ENCODE measurements around the gene SIRPG. TPM values are rescaled to one million over a fixed set of nuclear protein-coding genes. Genes with fewer than 3 reads are reported as not detected.
"Not testable (repeated sequence)": the region's sequence is repeated elsewhere in the genome, so short reads cannot be mapped to it uniquely, and the experiment has no call there.

SIRPG gene
- not detected for total RNA-seq

- no peak for DNase-seq (ENCODE audit: low spot score)
- no peak for ATAC-seq
Observed at GRCh38 chr20:1657556-1658334, at the start of gene SIRPG. Gene SIRPG (minus strand): TSS chr20:1657779. CDS start chr20:1657714, 65 bp downstream.

- not testable (repeated sequence) for DNase-seq (ENCODE audit: low spot score); ATAC-seq
Observed at GRCh38 chr20:1706887-1707286, 49.3 kb upstream of the SIRPG start.

DNA sequence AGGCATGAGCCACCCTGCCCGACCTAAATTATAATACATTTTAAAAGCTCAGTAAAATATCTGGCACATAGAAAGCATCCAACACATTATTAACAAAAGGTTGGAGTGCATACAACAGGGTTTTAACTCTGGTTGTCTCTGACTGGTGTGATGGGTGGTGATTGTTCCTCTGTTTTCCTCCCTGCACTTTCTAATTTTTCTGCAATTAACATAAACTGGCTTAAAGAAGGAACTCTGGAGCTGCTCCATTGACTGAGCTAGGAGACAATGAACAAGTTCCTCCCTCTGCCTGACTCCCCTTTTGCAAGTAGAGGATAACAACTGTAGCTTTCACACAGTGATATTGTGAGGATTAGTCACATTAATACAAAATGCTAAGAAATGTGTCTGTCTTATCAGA, 48.5 kb upstream of the SIRPG start:
- ATAC-seq (no peak), DNase-seq (ENCODE audit: low spot score) (no peak)

- no peak for ATAC-seq
- DNase-seq (ENCODE audit: low spot score): no peak
Observed at GRCh38 chr20:1702855-1703254, 45.3 kb upstream of the SIRPG start.

- no peak for ATAC-seq
Observed at GRCh38 chr20:1702328-1702727, 44.7 kb upstream of the SIRPG start.

GRCh38 chr20:1700990-1701389, 43.4 kb upstream of the SIRPG start:
- no peak for DNase-seq (ENCODE audit: low spot score)
- no peak for ATAC-seq

More at GRCh38 chr20:1702328-1702727, 44.7 kb upstream of the SIRPG start:
- DNase-seq (ENCODE audit: low spot score): no peak

DNA sequence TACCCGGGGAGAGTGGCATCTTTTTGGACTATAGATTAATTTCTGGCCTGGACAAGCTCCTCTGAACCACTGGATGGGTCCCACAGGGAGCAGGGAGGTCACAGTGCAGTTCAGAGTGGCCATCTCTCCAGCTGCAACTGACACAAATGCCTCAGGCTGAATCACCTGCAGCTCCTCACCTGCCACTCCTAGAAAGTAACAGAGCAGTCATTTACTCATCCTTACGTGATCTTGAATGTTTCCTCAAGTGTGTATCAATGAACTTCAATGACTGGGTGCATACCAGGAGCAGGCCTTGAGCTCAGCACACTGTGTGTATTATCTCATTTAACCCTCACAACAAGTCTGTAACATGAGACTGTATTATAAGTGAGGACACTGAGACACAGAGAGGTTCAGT, 40.0 kb upstream of the SIRPG start:
- DNase-seq (ENCODE audit: low spot score) (no peak), ATAC-seq (no peak)

DNA sequence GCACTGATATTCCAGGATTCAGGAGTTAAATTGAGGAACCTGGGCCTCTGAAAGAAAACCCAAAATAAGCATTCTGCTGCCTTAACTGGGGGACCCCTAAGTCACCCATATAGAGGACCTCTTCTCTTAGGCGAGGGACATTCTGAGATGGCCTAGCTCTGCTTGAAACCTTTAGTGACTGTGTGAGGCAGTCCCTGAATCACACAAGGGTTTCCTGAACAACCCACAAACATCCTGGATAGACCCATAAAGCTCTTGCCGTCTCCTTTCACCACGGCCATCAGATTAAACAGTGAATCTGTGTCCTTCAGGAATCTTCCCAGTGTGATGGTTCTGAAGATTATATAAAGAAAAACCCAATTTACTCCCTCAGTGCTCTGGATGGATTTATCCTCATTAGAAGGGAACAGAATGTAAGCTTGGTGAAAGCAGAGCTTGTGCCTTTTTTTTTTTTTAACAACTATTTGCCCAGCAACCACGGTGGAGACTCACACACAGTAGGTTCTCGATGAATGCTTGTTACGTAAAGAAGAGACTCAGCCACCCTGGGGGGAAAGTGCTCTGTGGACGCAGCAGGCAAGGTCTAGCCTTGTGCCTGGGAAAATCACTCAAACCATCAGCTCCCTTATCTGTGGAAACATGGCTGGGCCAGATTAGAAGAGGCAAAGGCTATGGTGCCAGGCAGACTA, 39.1 kb upstream of the SIRPG start:
- ATAC-seq: no peak
- no peak for DNase-seq (ENCODE audit: low spot score)

DNA sequence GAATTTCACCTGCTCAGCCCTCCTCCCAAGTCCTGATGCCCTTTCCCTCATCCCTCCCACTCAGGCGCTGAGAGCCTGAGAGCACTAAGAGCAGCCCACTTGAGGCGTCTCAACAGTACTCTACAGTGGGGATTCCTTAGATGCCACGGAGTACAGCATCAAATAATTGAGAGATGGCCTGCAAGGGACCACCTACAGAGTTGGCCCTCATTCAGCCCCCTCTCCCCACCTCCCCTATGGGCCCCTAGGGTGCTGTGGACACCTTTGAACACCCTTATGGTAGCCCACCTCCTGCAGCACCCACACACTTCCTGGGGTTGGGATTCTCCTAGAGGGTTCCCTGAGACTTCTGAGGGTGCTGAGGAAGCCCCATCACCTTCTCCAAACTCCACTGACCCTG, 37.1 kb upstream of the SIRPG start:
- no peak for ATAC-seq
- no peak for DNase-seq (ENCODE audit: low spot score)

DNA sequence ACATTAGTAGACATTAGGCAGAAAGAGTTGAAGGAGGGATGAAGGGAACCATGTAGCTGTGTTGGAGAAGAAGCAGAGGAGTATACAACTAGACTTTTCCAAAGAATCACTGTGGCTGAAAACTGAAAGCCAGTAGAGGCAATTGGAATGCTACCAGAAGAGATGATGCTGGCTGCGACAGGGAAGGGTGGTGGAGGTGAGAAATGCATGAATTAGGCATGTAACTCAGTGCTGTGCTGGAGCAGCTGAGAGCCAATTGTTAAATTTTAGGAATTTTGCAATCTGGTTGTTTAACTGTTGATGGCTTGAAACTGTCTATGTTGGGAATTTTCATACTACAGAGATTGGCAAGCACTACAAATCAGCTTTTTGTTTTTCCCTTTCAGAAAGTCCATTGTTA, 35.8 kb upstream of the SIRPG start:
- ATAC-seq (no peak), DNase-seq (ENCODE audit: low spot score) (no peak)

- ATAC-seq (no peak), DNase-seq (ENCODE audit: low spot score) (no peak)
Observed at GRCh38 chr20:1689721-1690120, 32.1 kb upstream of the SIRPG start.

- ATAC-seq (no peak), DNase-seq (ENCODE audit: low spot score) (no peak)
Observed at GRCh38 chr20:1688886-1689538, 31.4 kb upstream of the SIRPG start.

- DNase-seq (ENCODE audit: low spot score) (no peak), ATAC-seq (no peak)
Observed at GRCh38 chr20:1687053-1687452, 29.5 kb upstream of the SIRPG start.

DNA sequence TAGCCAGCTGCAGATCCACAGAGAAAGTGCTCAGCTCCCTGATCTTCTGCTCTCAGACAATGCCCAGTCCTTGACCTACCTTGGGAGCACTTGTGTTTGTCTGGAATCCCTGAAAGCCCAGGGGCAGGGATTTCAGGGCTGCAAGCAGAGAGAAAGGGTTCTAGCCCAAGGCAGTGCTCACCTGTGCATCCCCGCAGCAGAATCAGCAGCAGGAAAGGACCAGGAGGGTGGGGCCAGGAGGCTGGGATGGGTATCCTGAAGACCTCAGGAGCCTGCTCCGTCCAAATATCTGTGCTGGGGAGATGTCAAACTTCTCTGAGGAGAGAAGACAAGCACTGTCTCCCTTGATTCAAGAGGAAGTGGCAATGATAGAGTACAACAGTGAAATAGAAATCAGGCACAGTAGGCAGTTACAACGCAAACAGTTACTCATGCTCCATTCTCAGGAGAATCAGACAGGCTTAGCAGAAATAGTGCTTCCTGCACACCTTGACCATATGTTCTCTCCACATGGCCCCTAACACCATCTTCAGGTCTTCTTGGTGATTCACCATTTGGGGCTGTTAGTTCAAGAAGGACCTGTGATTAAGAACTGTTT, 28.7 kb upstream of the SIRPG start:
- ATAC-seq (no peak), DNase-seq (ENCODE audit: low spot score) (no peak)

DNA sequence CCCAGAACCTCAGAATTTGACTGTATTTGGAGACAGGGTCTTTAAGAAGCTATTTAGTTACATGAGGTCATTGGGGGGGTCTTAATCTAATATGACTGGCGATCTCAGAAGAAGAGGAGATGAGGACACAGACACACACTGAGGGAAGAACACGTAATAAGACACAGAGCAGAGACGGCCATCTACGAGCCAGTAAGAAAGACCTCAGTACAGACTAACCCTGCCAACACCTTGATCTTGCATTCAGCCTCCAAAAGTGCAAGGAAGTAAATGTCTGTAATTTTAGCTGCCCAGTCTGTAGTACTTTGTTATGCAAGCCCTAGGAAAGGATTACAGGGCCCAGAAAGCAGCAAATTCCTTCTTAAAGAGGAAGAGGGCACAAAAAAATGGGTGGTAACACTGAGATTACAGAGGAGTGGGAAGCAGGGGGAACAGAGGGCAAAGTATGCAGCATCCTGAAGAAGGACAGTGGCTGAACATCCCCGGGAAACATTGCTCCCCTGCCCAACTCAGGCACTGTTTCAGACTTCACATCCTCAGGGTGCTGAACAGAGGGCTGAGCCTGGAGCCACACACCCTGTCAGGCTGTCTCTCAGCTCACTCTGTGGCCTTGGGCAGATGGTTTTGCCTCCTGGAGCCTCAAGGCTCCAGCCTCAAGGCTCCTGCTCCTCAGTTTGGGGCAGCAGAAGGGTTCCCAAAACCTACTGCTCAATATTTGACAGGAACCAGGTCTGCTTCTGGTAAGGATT, 27.9 kb upstream of the SIRPG start:
- ATAC-seq (no peak), DNase-seq (ENCODE audit: low spot score) (no peak)

GRCh38 chr20:1684872-1685271, 27.3 kb upstream of the SIRPG start:
- ATAC-seq (no peak), DNase-seq (ENCODE audit: low spot score) (no peak)

- no peak for ATAC-seq
- no peak for DNase-seq (ENCODE audit: low spot score)
Observed at GRCh38 chr20:1676650-1677049, 19.1 kb upstream of the SIRPG start.

- DNase-seq (ENCODE audit: low spot score): no peak
- ATAC-seq: no peak
Observed at GRCh38 chr20:1674990-1675780, 17.6 kb upstream of the SIRPG start.

DNA sequence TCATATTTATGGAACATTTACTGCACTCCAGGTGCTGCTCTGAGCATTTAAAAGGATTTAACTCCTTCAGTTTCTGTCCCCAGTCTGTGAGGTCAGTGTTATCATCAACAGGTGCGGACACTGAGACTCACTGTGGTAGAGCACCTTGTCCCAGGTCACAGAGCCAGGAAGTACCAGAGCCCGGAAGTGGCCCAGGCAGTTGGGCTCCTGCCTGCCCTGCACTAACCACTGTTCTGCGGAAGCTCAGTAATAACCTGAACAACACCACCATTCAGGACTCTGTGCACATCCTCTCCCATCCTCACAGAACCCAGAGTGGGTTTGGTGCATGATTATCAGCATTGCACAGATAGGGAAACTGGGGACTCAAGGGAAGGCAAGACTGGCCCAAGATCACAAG, 16.8 kb upstream of the SIRPG start:
- ATAC-seq (no peak), DNase-seq (ENCODE audit: low spot score) (no peak)

DNA sequence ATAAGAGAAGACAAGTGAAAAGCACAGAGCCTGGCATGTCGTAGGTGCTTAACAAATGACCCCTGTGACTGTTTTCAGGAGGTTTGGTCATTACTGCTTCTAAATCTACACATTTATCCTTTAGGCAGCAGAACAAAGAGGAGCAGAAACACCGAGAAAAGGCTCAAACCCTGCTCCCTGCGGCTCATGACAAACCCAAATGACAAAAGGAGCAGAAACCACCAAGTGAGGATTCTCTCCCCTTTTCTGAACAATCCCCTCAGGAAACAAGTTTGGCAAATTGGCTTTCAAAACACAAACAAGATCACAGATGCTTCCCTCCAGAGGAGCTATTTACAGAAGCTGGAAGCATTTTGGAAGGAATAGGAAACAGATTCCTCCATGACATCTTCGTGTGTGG, 15.8 kb upstream of the SIRPG start:
- DNase-seq (ENCODE audit: low spot score): no peak
- no peak for ATAC-seq
